HEK293T (cell line): ENCODE measurements around the gene STEAP1B.

Experiments used
- CTCF ChIA-PET: fragments of 350-600 bp; formaldehyde crosslinking; extraction: SDS; loops from one replicate; lab custom pipeline; 2021; ENCODE audit warnings: antibody characterized with exemption, inconsistent platforms; lab: Yijun Ruan, JAX
- POLR2A ChIA-PET: fragments of 350-600 bp; formaldehyde crosslinking; extraction: SDS; loops from one replicate; lab custom pipeline; 2020; ENCODE audit warnings: antibody characterized with exemption, inconsistent platforms; lab: Yijun Ruan, JAX
- DNase-seq: peaks from one replicate; pipeline ENCODE4 v3.0.0; 2012; ENCODE audit warnings: mixed read lengths; ENCODE audit errors: extremely low spot score
- ARNT ChIP-seq: fragments of 450-650 bp; IDR thresholded peaks from 2 replicates; pipeline ENCODE4 v1.6.1; 2017; ENCODE audit warnings: mild to moderate bottlenecking
- BHLHE40 ChIP-seq: fragments of 450-650 bp; IDR thresholded peaks from 2 replicates; pipeline ENCODE4 v1.6.1; 2016; ENCODE audit warnings: mild to moderate bottlenecking, moderate library complexity, borderline replicate concordance
- CTBP1 ChIP-seq: fragments of 450-650 bp; IDR thresholded peaks from 2 replicates; pipeline ENCODE4 v1.6.1; 2016; ENCODE audit warnings: borderline replicate concordance
- ELF4 ChIP-seq: fragments of 450-650 bp; IDR thresholded peaks from 2 replicates; pipeline ENCODE4 v1.6.1; 2017; ENCODE audit warnings: antibody characterized with exemption
- FOXA1 ChIP-seq: fragments of 450-650 bp; IDR thresholded peaks from 2 replicates; pipeline ENCODE4 v1.6.1; 2016; ENCODE audit warnings: mild to moderate bottlenecking
- FOXK2 ChIP-seq: fragments of 450-650 bp; IDR thresholded peaks from 2 replicates; pipeline ENCODE4 v1.6.1; 2016; ENCODE audit warnings: mild to moderate bottlenecking
- FOXM1 ChIP-seq: fragments of 450-650 bp; IDR thresholded peaks from 2 replicates; pipeline ENCODE4 v1.6.1; 2017; ENCODE audit warnings: mild to moderate bottlenecking, borderline replicate concordance
- HDGF ChIP-seq: fragments of 450-650 bp; IDR thresholded peaks from 2 replicates; pipeline ENCODE4 v1.6.1; 2017; ENCODE audit warnings: antibody characterized with exemption, borderline replicate concordance
- L3MBTL2 ChIP-seq: fragments of 450-650 bp; conservative IDR thresholded peaks from 2 replicates; pipeline ENCODE4 v1.6.1; 2016; ENCODE audit warnings: mild to moderate bottlenecking
- LEF1 ChIP-seq: fragments of 450-650 bp; IDR thresholded peaks from 2 replicates; pipeline ENCODE4 v1.6.1; 2017; ENCODE audit warnings: mild to moderate bottlenecking, borderline replicate concordance
- NFRKB ChIP-seq: fragments of 450-650 bp; IDR thresholded peaks from 2 replicates; pipeline ENCODE4 v1.6.1; 2016; ENCODE audit warnings: mild to moderate bottlenecking, moderate library complexity
- SP1 ChIP-seq: fragments of 450-650 bp; IDR thresholded peaks from 2 replicates; pipeline ENCODE4 v1.6.1; 2017
- SUZ12 ChIP-seq: fragments of 450-650 bp; IDR thresholded peaks from 2 replicates; pipeline ENCODE4 v1.6.1; 2016; ENCODE audit warnings: mild to moderate bottlenecking
- TARDBP ChIP-seq: fragments of 450-650 bp; IDR thresholded peaks from 2 replicates; pipeline ENCODE4 v1.6.1; 2016
- ZNF384 ChIP-seq: fragments of 450-650 bp; IDR thresholded peaks from 2 replicates; pipeline ENCODE4 v1.6.1; 2016
- TF ChIP-seq, protein P1 (sequence below): fragments of 450-650 bp; IDR thresholded peaks from 2 replicates; pipeline ENCODE4 v1.6.1; 2016

Gene STEAP1B

DNA sequence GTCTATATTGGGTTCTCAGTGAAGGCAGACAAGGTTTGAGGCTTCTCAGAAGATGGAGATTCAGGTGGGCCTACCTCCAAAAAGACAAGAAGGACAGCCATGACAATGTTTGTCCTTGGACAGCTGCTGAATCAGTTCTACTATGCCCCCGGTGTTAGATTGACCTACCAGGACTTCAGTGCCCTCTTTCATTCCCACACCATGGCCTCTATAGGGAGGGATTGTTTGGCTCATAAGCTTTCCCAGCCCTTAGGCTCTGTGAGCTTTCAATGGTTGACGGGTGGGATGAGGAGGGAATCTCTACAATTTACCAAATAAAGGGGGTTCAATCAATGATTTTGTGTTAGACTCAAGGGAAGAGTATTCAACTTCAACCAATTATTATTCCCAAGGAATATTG is 119.7 kb downstream of the STEAP1B start:
- no peak for DNase-seq
- POLR2A ChIA-PET, result no interaction called here
- TF ChIP-seq FOXM1 (no peak), ARNT (no peak), CTBP1 (no peak), SP1 (no peak), ZNF384 (no peak), SUZ12 (no peak), NFRKB (no peak), LEF1 (no peak), FOXA1 (no peak), BHLHE40 (no peak), ELF4 (no peak), HDGF (no peak), TARDBP (no peak), FOXK2 (no peak), L3MBTL2 (no peak)
- TF ChIP-seq, protein P1, sequence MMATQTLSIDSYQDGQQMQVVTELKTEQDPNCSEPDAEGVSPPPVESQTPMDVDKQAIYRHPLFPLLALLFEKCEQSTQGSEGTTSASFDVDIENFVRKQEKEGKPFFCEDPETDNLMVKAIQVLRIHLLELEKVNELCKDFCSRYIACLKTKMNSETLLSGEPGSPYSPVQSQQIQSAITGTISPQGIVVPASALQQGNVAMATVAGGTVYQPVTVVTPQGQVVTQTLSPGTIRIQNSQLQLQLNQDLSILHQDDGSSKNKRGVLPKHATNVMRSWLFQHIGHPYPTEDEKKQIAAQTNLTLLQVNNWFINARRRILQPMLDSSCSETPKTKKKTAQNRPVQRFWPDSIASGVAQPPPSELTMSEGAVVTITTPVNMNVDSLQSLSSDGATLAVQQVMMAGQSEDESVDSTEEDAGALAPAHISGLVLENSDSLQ, result no peak
- CTCF ChIA-PET, result no interaction called here

- TF ChIP-seq SUZ12, result no peak
- TF ChIP-seq BHLHE40, result no peak
- TF ChIP-seq CTBP1, result no peak
- ChIA-PET POLR2A (no interaction called here), CTCF (no interaction called here)
- DNase-seq, result no peak
Observed at GRCh38 chr7:22378199-22378980, 121.6 kb downstream of the STEAP1B start.

DNA sequence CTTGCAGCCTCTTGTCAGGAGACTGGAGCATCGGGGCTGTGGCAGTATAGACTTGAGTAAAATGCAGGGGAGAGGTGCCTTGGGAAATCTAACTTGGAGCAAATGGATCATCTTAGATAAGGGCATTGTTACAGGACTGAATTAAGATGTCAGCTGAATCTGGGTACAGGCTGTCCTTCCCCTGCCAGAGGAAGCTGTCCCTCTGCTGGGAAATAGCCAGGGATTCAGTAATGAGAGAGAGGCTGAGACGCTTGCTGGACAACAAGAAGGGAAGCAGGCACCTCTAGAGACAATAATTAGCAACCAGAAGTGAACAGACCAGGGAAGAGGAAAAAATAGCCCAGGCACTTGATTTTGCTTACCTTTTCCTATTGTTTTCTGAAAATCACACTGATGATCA is 122.3 kb downstream of the STEAP1B start:
- ChIA-PET POLR2A (no interaction called here), CTCF (no interaction called here)

DNA sequence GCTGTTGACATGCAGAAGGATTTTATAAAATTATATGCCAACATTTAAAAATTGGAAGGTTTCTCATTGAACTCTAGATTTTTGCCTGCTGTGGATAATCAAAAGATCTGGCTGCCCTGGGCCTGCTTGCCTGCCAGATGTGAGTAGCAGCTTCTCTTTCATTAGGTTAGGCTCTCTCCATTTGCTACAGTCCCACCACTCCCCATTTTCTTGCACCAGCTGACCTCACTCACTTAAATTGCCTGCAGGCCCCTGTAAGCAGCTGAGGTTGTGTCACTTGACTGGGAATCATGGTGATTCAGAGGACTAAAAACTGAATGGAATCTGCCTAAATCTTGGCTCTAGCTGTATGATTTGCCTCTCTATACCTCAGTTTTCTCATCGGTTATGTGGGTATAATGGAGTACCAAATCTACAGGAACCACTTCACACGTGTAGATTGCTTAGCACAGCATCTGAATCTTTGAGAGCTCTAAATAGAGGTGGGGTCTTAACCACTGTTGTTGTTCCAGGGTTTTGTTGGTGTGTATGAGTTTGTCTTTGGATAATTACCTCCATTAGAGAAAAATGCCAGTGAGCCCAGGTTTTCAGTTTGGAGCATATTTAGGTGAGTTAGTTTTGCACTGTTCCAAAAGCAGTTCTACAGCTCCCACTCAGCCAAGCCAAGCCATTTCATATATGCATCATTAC is 124.5 kb downstream of the STEAP1B start:
- POLR2A ChIA-PET, result interaction anchor here (1.2 kb wide), 1 partner anchor 41 kb away, joined by 3 read pairs; no protein-coding TSS in a partner anchor
- TF ChIP-seq ZNF384, result no peak
- no peak for TF ChIP-seq SUZ12
- TF ChIP-seq NFRKB, result no peak
- TF ChIP-seq SP1, result no peak
- no peak for TF ChIP-seq TARDBP
- DNase-seq, result no peak
- CTCF ChIA-PET, result no interaction called here

More for the DNA sequence above, 122.3 kb downstream of the STEAP1B start:
- no peak for DNase-seq
- TF ChIP-seq LEF1, result no peak

DNA sequence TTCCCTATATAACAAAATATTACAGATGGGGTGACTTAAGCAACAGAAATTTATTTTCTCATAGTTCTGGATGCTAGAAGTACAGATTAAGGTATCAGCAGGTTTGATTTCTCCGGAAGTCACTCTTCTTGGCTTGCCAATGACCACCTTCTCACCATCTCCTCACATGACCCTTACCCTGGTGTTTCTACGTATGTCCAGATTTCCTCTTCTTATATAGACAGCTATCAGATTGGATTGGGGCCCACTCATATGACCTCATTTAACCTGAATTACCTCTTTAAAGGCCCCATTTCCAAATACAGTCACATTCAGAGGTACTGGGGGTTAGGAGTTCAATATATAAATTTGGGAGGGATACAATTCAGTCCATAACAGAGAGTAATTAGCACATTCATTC is 126.1 kb downstream of the STEAP1B start:
- TF ChIP-seq ARNT (no peak), SP1 (no peak), HDGF (no peak), NFRKB (no peak)
- DNase-seq, result no peak
- ChIA-PET POLR2A (no interaction called here), CTCF (no interaction called here)

GRCh38 chr7:22373388-22373787 is 126.6 kb downstream of the STEAP1B start:
- TF ChIP-seq NFRKB, result no peak
- no peak for TF ChIP-seq BHLHE40
- TF ChIP-seq ARNT, result no peak
- no peak for TF ChIP-seq LEF1
- no peak for TF ChIP-seq FOXM1
- no peak for TF ChIP-seq TARDBP
- TF ChIP-seq ZNF384, result no peak
- no peak for TF ChIP-seq SUZ12
- TF ChIP-seq CTBP1, result no peak
- no peak for DNase-seq
- ChIA-PET POLR2A (no interaction called here), CTCF (no interaction called here)

- POLR2A ChIA-PET, result no interaction called here
- TF ChIP-seq SP1 (no peak), FOXM1 (no peak), CTBP1 (no peak), BHLHE40 (no peak), FOXA1 (no peak), ARNT (no peak), SUZ12 (no peak), FOXK2 (no peak), NFRKB (no peak), TARDBP (no peak)
- TF ChIP-seq, protein P1, result no peak
- no peak for DNase-seq
- CTCF ChIA-PET, result no interaction called here
Observed at GRCh38 chr7:22372863-22373262, 127.1 kb downstream of the STEAP1B start.

- no peak for TF ChIP-seq FOXA1
- TF ChIP-seq NFRKB, result no peak
- TF ChIP-seq L3MBTL2, result no peak
- TF ChIP-seq TARDBP, result no peak
- TF ChIP-seq FOXM1, result no peak
- TF ChIP-seq SP1, result no peak
- no peak for TF ChIP-seq BHLHE40
- no peak for TF ChIP-seq HDGF
- TF ChIP-seq, protein P1, result no peak
- TF ChIP-seq SUZ12, result no peak
- TF ChIP-seq ELF4, result no peak
- DNase-seq, result no peak
- CTCF ChIA-PET, result no interaction called here
- POLR2A ChIA-PET, result no interaction called here
Observed at GRCh38 chr7:22371878-22372277, 128.1 kb downstream of the STEAP1B start.
